ENCODE results near the gene TFAP2E.
"Not testable (repeated sequence)": the region's sequence is repeated elsewhere in the genome, so short reads cannot be mapped to it uniquely, and the experiment has no call there.

Gene TFAP2E

DNA sequence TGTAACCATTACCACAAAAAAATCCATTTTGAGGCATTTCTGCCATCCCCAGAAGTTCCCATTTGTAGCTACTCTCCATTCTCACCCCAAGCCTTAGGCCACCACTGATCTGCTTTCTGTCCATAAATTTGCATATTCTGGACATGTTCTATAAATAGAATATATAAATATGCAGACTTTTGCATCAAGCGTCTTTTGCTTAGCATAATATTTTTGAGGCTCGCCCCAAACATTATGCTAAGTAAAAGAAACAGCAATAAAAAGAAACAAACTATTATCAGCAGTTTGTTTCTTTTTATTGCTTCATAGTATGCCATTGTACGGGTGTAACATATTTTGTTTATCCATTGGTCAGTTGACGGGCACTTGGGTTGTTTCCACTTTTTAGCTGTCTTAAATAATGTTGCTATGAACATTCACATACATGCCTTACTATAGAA lies 7.9 kb downstream of the TFAP2E start:
- no peak for DNase-seq (ENCODE audit: low read depth)
- TF ChIP-seq MYC (IDR thresholded peaks at IDR 0.05; ENCODE audit: low read depth, low read length) (no peak), POLR2A (IDR thresholded peaks at IDR 0.05; ENCODE audit: extremely low read depth, insufficient read length) (no peak)
- TF ChIP-seq, protein P1, sequence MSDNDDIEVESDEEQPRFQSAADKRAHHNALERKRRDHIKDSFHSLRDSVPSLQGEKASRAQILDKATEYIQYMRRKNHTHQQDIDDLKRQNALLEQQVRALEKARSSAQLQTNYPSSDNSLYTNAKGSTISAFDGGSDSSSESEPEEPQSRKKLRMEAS (IDR thresholded peaks at IDR 0.05; ENCODE audit: low read depth, low read length) = no peak
- TF ChIP-seq, protein P2, sequence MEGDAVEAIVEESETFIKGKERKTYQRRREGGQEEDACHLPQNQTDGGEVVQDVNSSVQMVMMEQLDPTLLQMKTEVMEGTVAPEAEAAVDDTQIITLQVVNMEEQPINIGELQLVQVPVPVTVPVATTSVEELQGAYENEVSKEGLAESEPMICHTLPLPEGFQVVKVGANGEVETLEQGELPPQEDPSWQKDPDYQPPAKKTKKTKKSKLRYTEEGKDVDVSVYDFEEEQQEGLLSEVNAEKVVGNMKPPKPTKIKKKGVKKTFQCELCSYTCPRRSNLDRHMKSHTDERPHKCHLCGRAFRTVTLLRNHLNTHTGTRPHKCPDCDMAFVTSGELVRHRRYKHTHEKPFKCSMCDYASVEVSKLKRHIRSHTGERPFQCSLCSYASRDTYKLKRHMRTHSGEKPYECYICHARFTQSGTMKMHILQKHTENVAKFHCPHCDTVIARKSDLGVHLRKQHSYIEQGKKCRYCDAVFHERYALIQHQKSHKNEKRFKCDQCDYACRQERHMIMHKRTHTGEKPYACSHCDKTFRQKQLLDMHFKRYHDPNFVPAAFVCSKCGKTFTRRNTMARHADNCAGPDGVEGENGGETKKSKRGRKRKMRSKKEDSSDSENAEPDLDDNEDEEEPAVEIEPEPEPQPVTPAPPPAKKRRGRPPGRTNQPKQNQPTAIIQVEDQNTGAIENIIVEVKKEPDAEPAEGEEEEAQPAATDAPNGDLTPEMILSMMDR (IDR thresholded peaks at IDR 0.05; ENCODE audit: low read depth, low read length) = no peak

DNA sequence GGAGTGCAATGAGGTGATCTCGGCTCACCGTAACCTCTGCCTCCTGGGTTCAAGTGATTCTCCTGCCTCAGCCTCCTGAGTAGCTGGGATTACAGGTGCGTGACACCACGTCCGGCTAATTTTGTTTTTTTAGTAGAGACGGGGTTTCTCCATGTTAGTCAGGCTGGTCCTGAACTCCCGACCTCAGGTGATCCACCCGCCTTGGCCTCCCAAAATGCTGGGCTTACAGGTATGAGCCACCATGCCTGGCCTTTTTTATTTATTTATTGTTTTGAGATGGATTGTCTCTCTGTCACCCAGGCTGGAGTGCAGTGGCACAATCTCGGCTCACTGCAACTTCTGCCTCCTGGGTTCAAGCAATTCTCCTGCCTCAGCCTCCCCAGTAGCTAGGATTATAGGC lies 8.5 kb downstream of the TFAP2E start:
- DNase-seq (ENCODE audit: low read depth); H3K4me3 ChIP-seq (ENCODE audit: low read depth, low read length): not testable (repeated sequence)

More for the DNA sequence above, 7.9 kb downstream of the TFAP2E start:
- no peak overlapping the region for H3K4me3 ChIP-seq (ENCODE audit: low read depth, low read length)

DNA sequence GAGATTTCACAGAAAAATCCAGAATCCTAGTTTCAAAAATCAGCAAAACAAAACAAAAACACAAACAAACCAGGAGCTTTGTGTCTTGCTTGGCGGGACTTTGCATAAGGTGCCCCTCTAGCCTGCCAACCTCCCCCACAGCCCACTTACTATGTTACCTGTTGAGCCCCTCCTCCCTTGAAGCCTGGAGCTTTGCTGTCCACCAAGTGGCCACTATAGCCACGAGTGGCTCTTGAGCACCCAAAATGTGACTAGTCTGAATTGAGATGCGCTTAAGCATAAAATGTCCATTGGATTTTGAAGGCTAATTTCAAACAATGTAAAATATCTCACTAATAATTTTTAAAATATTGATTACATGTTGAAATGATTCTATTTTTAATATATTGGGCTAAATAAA lies 12.2 kb downstream of the TFAP2E start:
- DNase-seq (ENCODE audit: low read depth) = no peak
- TF ChIP-seq, protein P2 (IDR thresholded peaks at IDR 0.05; ENCODE audit: low read depth, low read length) = no peak
- TF ChIP-seq MYC (IDR thresholded peaks at IDR 0.05; ENCODE audit: low read depth, low read length) = no peak
- TF ChIP-seq POLR2A (IDR thresholded peaks at IDR 0.05; ENCODE audit: extremely low read depth, insufficient read length) = no peak
- TF ChIP-seq, protein P1 (IDR thresholded peaks at IDR 0.05; ENCODE audit: low read depth, low read length) = no peak
- no peak overlapping the region for H3K4me3 ChIP-seq (ENCODE audit: low read depth, low read length)

DNA sequence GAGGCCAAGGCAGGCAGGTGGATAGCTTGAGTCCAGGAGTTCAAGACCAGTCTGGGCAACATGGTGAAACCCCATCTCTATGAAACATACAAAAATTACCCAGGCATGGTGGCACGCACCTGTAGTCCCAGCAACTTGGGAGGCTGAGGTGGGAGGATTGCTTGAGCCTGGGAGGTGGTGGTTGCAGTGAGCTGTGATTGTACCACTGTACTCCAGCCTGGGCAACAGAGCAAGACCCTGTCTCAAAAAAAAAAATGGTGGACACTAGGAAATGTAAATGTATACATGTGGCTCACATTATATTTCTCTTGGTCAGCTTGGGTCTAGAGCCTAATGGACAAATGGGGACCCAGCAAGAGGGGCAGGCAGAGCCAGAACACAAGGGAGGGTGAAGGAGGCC lies 12.7 kb downstream of the TFAP2E start:
- not testable (repeated sequence) for H3K4me3 ChIP-seq (ENCODE audit: low read depth, low read length); DNase-seq (ENCODE audit: low read depth)

DNA sequence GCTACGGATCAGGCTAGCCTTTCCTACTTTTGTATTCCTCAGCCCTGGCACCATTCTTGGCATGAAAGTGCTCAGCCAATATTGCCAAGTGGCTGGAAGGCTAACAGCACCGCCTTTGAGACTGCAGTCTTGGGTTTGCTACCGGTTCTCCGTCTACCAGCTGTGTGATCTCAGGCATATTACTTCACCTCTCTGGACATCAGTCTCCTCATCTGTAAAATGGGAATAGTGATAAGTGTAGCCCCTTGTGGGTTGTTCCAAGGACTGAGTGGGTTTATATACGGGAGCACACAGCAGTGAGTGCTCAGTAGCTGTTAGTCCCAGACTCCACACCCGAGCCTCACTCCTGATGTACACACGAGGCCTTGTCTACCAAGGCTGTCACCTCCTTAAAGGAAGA lies 13.7 kb downstream of the TFAP2E start:
- no peak for DNase-seq (ENCODE audit: low read depth)
- TF ChIP-seq POLR2A (IDR thresholded peaks at IDR 0.05; ENCODE audit: extremely low read depth, insufficient read length) = no peak
- TF ChIP-seq, protein P2 (IDR thresholded peaks at IDR 0.05; ENCODE audit: low read depth, low read length) = no peak
- TF ChIP-seq, protein P1 (IDR thresholded peaks at IDR 0.05; ENCODE audit: low read depth, low read length) = no peak
- H3K4me3 ChIP-seq (ENCODE audit: low read depth, low read length) = no peak overlapping the region

DNA sequence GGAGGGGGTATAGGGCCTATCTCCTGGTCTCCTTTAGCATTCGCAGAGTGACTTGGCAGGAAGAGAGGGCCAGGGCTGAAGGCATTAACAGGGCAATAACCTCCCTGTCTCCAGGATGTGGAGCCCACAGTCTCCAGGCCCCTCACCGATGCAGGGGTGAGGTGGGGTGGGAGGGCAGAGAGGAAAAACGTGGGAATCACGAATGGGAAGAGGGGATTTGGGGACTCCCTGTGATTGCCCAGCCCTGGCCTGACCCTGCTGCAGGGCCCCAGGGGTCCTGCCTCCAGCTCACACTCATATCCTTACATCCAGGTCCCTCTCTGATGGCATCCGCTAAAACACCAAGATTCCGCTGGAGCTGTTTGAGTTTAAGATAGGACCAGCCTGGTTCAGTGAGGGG lies 14.6 kb downstream of the TFAP2E start:
- no peak for DNase-seq (ENCODE audit: low read depth)
- TF ChIP-seq, protein P2 (IDR thresholded peaks at IDR 0.05; ENCODE audit: low read depth, low read length) = no peak
- TF ChIP-seq POLR2A (IDR thresholded peaks at IDR 0.05; ENCODE audit: extremely low read depth, insufficient read length) = no peak
- H3K4me3 ChIP-seq (ENCODE audit: low read depth, low read length) = no peak overlapping the region

DNA sequence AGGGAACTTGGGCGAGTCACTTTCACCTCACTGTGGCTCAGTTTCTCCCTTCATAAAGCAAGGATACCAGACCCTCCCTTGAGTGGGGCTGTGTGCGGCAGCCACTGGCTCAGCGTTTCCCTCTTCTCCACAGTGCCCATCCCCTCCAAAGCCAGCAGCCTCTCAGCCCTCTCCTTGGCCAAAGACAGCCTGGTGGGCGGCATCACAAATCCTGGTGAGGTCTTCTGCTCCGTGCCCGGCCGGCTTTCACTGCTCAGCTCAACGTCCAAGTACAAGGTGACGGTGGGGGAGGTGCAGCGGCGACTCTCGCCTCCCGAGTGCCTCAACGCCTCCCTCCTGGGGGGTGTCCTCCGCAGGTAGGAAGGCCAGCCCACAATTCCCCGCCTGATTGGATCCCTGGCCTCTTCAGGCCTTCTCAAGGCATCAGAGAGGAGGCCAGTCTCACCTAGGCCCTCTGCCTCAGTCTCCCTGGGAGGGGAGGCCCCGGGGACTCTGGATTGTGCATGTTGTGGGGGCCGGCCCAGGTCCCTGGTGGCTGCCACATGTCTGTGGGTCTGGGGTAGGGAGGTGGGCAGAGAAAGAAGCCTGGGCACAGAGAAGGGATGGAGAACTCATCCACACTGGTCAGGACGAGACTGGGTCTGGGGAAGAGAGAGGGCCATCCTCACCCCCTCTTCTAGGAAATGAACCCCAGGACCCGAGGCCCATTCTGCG lies 15.2 kb downstream of the TFAP2E start:
- TF ChIP-seq, protein P2 (IDR thresholded peaks at IDR 0.05; ENCODE audit: low read depth, low read length) = no peak
- DNase-seq (ENCODE audit: low read depth) = no peak
- no peak overlapping the region for H3K4me3 ChIP-seq (ENCODE audit: low read depth, low read length)

Measured in NB4 (cell line).